VCaP (cell line): Measurements from ENCODE around the gene IGFBP5.

ENCODE experiments used
- H3K27ac ChIP-seq: fragments of 450-650 bp; 2 replicates; pipeline ENCODE4 v1.5.1; 2017
- TF ChIP-seq, protein P1 (sequence below): fragments of 450-650 bp; conservative IDR thresholded peaks from 2 replicates; pipeline ENCODE4 v1.5.1; 2017; ENCODE audit warnings: mild to moderate bottlenecking, moderate library complexity

The IGFBP5 gene

GRCh38 chr2:216673021-216673420 lies 22.3 kb downstream of the IGFBP5 start:
- H3K27ac ChIP-seq = no peak overlapping the region
- TF ChIP-seq, protein P1, sequence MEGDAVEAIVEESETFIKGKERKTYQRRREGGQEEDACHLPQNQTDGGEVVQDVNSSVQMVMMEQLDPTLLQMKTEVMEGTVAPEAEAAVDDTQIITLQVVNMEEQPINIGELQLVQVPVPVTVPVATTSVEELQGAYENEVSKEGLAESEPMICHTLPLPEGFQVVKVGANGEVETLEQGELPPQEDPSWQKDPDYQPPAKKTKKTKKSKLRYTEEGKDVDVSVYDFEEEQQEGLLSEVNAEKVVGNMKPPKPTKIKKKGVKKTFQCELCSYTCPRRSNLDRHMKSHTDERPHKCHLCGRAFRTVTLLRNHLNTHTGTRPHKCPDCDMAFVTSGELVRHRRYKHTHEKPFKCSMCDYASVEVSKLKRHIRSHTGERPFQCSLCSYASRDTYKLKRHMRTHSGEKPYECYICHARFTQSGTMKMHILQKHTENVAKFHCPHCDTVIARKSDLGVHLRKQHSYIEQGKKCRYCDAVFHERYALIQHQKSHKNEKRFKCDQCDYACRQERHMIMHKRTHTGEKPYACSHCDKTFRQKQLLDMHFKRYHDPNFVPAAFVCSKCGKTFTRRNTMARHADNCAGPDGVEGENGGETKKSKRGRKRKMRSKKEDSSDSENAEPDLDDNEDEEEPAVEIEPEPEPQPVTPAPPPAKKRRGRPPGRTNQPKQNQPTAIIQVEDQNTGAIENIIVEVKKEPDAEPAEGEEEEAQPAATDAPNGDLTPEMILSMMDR = no peak

- H3K27ac ChIP-seq = no peak overlapping the region
- TF ChIP-seq, protein P1 = no peak
Measured at GRCh38 chr2:216672466-216672865, 22.9 kb downstream of the IGFBP5 start.

- TF ChIP-seq, protein P1 = no peak
- no peak overlapping the region for H3K27ac ChIP-seq
Measured at GRCh38 chr2:216671791-216672343, 23.5 kb downstream of the IGFBP5 start.

DNA sequence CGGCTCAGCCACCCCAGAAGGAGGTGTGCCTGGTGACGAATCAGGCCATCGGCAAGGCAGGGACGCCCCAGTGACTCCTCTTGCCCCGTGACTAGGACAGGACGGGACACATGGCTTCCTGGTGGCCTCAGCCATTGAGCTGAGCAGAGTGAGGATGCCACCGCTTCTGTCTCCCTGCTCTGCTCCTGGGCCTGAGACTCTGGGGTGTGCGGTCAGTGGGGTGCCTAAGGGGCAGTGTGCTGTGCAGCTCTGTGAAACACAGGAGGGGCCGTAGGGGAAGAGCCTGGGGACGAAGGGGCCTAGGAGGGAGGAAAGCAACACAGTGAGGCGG lies 24.3 kb downstream of the IGFBP5 start:
- TF ChIP-seq, protein P1 = no peak
- no peak overlapping the region for H3K27ac ChIP-seq

DNA sequence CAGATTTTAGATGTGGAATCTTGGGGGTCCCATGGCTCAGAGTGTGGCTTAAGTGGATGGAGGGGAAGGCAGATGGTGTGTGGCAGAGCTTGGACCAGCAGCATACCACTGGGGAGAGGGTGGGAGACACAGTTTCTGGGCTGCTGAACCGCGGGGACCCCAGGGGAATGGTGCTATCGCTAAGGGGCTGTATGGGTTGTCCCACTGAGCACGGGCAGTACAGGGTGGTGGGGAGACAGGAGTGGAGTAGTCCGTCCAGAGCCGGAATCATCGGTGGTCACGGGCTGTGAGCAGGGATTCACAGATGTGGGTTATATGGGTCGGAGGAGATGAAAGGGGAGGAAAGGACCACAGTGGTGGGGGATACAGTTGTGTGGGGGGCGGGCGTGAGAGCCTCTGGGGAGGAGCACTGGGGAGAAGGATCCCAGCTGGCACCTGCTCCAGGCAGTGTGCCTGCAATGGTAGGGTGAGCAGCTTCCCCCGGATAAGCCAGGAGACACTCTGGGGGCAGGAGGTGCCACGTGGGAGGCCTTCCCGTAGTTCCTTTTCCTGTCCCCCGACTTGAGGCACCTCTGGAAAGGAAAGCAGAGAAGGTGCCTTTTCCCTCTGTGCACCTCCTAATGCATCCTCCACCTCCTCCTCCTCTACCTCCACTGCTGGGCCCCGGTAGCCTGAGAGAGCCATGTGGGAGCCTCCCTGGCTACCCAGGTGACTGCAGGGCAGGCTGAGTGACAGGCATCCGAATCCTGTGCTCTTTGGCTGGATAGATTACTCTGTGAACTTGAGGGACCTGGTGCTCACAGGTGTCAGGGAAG lies 24.9 kb downstream of the IGFBP5 start:
- no peak overlapping the region for H3K27ac ChIP-seq
- TF ChIP-seq, protein P1 = no peak

- H3K27ac ChIP-seq = peak overlapping the region; percentile 10; the same call in 1 of the 2 replicates
Measured at GRCh38 chr2:216666461-216667233, 28.7 kb downstream of the IGFBP5 start.

More at GRCh38 chr2:216666461-216667233, 28.7 kb downstream of the IGFBP5 start:
- TF ChIP-seq, protein P1 = peak; percentile 93
